ENCODE measurements around the gene PRPF39.

DNA sequence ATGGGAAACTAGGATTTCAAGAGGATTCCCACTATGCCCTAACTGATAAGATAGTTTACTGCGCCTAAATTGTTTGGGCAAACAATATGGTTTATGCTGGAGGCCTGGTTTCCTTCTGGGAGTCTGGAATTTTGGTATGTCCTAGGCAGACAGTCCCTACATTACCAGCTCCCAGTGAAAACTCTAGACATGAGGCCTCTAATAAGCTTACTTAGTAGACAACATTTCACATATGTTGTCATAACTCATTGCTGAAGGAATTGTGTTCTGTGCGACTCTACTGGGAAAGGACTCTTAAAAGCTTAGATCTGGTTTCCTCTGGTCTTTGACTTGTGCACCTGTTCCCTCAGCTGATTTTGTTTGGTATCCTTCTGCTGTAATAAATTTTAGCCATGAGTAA is 18.0 kb upstream of the PRPF39 start:
- no peak for TF ChIP-seq SP1 (CRISPR knock-in tag; conservative IDR thresholded peaks at IDR 0.05)
- TF ChIP-seq TEAD1 (CRISPR knock-in tag; IDR thresholded peaks at IDR 0.05): no peak
- TF ChIP-seq, protein P1, sequence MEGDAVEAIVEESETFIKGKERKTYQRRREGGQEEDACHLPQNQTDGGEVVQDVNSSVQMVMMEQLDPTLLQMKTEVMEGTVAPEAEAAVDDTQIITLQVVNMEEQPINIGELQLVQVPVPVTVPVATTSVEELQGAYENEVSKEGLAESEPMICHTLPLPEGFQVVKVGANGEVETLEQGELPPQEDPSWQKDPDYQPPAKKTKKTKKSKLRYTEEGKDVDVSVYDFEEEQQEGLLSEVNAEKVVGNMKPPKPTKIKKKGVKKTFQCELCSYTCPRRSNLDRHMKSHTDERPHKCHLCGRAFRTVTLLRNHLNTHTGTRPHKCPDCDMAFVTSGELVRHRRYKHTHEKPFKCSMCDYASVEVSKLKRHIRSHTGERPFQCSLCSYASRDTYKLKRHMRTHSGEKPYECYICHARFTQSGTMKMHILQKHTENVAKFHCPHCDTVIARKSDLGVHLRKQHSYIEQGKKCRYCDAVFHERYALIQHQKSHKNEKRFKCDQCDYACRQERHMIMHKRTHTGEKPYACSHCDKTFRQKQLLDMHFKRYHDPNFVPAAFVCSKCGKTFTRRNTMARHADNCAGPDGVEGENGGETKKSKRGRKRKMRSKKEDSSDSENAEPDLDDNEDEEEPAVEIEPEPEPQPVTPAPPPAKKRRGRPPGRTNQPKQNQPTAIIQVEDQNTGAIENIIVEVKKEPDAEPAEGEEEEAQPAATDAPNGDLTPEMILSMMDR (IDR thresholded peaks at IDR 0.05): no peak
- TF ChIP-seq, protein P2, sequence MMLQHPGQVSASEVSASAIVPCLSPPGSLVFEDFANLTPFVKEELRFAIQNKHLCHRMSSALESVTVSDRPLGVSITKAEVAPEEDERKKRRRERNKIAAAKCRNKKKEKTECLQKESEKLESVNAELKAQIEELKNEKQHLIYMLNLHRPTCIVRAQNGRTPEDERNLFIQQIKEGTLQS (CRISPR knock-in tag; conservative IDR thresholded peaks at IDR 0.05): no peak
- TF ChIP-seq, protein P3, sequence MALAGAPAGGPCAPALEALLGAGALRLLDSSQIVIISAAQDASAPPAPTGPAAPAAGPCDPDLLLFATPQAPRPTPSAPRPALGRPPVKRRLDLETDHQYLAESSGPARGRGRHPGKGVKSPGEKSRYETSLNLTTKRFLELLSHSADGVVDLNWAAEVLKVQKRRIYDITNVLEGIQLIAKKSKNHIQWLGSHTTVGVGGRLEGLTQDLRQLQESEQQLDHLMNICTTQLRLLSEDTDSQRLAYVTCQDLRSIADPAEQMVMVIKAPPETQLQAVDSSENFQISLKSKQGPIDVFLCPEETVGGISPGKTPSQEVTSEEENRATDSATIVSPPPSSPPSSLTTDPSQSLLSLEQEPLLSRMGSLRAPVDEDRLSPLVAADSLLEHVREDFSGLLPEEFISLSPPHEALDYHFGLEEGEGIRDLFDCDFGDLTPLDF (CRISPR knock-in tag; IDR thresholded peaks at IDR 0.05): no peak
- TF ChIP-seq, protein P4, sequence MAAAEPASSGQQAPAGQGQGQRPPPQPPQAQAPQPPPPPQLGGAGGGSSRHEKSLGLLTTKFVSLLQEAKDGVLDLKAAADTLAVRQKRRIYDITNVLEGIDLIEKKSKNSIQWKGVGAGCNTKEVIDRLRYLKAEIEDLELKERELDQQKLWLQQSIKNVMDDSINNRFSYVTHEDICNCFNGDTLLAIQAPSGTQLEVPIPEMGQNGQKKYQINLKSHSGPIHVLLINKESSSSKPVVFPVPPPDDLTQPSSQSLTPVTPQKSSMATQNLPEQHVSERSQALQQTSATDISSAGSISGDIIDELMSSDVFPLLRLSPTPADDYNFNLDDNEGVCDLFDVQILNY (CRISPR knock-in tag; IDR thresholded peaks at IDR 0.05): no peak
